Breast epithelium (tissue), 4 donors: ENCODE results near the gene LUC7L3. TPM values are rescaled to one million over a fixed set of nuclear protein-coding genes. Genes with fewer than 3 reads are reported as not detected.

Experiments used
- DNase-seq, 2 donors: peaks; one replicate each; pipeline ENCODE4 v3.0.0-alpha.2; 2019; ENCODE audit warnings: low spot score in 2 of 2
- H3K27ac ChIP-seq, 2 donors: fragments of 200-600 bp; sonication (generic) in 1 of 2; one replicate each; pipeline ENCODE4 v1.5.1; 2016 to 2019; ENCODE audit warnings: mild to moderate bottlenecking in 1 of 2
- H3K27me3 ChIP-seq, 2 donors: fragments of 200-600 bp; sonication (generic) in 1 of 2; one replicate each; pipeline versions ENCODE4 v1.5.1 to v1.6.0; 2017 to 2019; ENCODE audit warnings: control low read depth in 1 of 2, mild to moderate bottlenecking in 1 of 2
- H3K36me3 ChIP-seq: fragments of 200-600 bp; one replicate; pipeline ENCODE4 v1.5.1; 2019
- H3K4me1 ChIP-seq, 2 donors: fragments of 200-600 bp; sonication (generic); one replicate each; pipeline ENCODE4 v1.5.1; 2016 to 2019; ENCODE audit warnings: control low read depth in 1 of 2
- H3K4me3 ChIP-seq, 3 donors: fragments of 200-600 bp; sonication (generic); 1 replicate in 2 of 3; 2 replicates in 1 of 3; pipeline ENCODE4 v1.5.1; 2016 to 2019; ENCODE audit warnings: mild to moderate bottlenecking in 3 of 3, moderate library complexity in 2 of 3
- H3K9me3 ChIP-seq, 2 donors: fragments of 200-600 bp; sonication (generic) in 1 of 2; one replicate each; pipeline ENCODE4 v1.5.1; 2016 to 2019; ENCODE audit warnings: control low read depth in 1 of 2
- CTCF ChIP-seq, 3 donors: fragments of 450-650 bp; IDR thresholded peaks; one replicate each; pipeline ENCODE4 v1.5.1; 2016 to 2017; ENCODE audit warnings: antibody characterized with exemption in 3 of 3, mild to moderate bottlenecking in 3 of 3, moderate library complexity in 3 of 3
- POLR2A ChIP-seq: fragments of 450-650 bp; IDR thresholded peaks from one replicate; pipeline ENCODE4 v1.6.1; 2016; ENCODE audit warnings: antibody characterized with exemption, mild to moderate bottlenecking, moderate library complexity
- POLR2AphosphoS5 ChIP-seq, 3 donors: sonication (generic); formaldehyde crosslinking; IDR thresholded peaks; one replicate each; pipeline ENCODE4 v1.6.1; 2017; ENCODE audit warnings: antibody characterized with exemption in 3 of 3
- intact Hi-C: fragments of 100-400 bp; cut with DNase I; formaldehyde crosslinking; loops from one replicate; pipeline ENCODE4 v1.15.1; 2023; ENCODE audit warnings: low total_unique reads
- total RNA-seq, 3 donors: library from RNA; depleted of rRNA; stranded (reverse); fragments of >200 nt; gene quantifications; one replicate each; pipeline ENCODE4 v1.1.0, GENCODE V29; 2016

The LUC7L3 gene
- total RNA-seq, 3 donors from 2014 or later = 70.7 to 161 (median 104) TPM

GRCh38 chr17:50728881-50729765 lies 9.7 kb downstream of the LUC7L3 start:
- peaks cover 0 to 11% of the 10 kb centered on the region in 2 donors for H3K4me1 ChIP-seq
- no peak for DNase-seq
- intact Hi-C loops = no loop called here
- H3K9me3 ChIP-seq = no peaks in the 10 kb centered on the region
- TF ChIP-seq CTCF (IDR thresholded peaks at IDR 0.05) (no peak), POLR2A (no peak), POLR2AphosphoS5 (IDR thresholded peaks at IDR 0.05) (no peak)
- H3K4me3 ChIP-seq = peak overlapping the region in 1 of 3 donors; percentile 5
- H3K27me3 ChIP-seq = no peaks in the 10 kb centered on the region
- H3K36me3 ChIP-seq = no peaks in the 10 kb centered on the region
- H3K27ac ChIP-seq = no peak overlapping the region

GRCh38 chr17:50731575-50732460 lies 12.4 kb downstream of the LUC7L3 start:
- DNase-seq = no peak
- no peak overlapping the region for H3K4me3 ChIP-seq
- intact Hi-C loops = no loop called here
- no peaks in the 10 kb centered on the region for H3K27me3 ChIP-seq
- TF ChIP-seq CTCF (IDR thresholded peaks at IDR 0.05) (no peak), POLR2AphosphoS5 (IDR thresholded peaks at IDR 0.05) (no peak), POLR2A (no peak)
- H3K9me3 ChIP-seq = no peaks in the 10 kb centered on the region
- no peak overlapping the region for H3K27ac ChIP-seq
- no peaks in the 10 kb centered on the region for H3K36me3 ChIP-seq
- peaks cover 0 to 10% of the 10 kb centered on the region in 2 donors for H3K4me1 ChIP-seq

- DNase-seq = no peak
- intact Hi-C loops = no loop called here
- no peaks in the 10 kb centered on the region for H3K9me3 ChIP-seq
- peaks cover 0 to 10% of the 10 kb centered on the region in 2 donors for H3K4me1 ChIP-seq
- no peak overlapping the region for H3K4me3 ChIP-seq
- no peak overlapping the region for H3K27ac ChIP-seq
- no peaks in the 10 kb centered on the region for H3K36me3 ChIP-seq
- no peak for TF ChIP-seq CTCF (IDR thresholded peaks at IDR 0.05)
- TF ChIP-seq POLR2AphosphoS5 (IDR thresholded peaks at IDR 0.05) = no peak
- no peaks in the 10 kb centered on the region for H3K27me3 ChIP-seq
Measured at GRCh38 chr17:50735287-50735686, 15.9 kb downstream of the LUC7L3 start.

GRCh38 chr17:50737118-50737698 lies 17.8 kb downstream of the LUC7L3 start:
- Histone ChIP-seq H3K36me3 (no peaks in the 10 kb centered on the region), H3K4me1 (peaks cover 0 to under 1% of the 10 kb centered on the region in 2 donors), H3K4me3 (no peak overlapping the region), H3K9me3 (no peaks in the 10 kb centered on the region), H3K27ac (no peak overlapping the region), H3K27me3 (no peaks in the 10 kb centered on the region)
- DNase-seq = no peak
- TF ChIP-seq CTCF (IDR thresholded peaks at IDR 0.05) (no peak), POLR2AphosphoS5 (IDR thresholded peaks at IDR 0.05) (no peak), POLR2A (no peak)
- intact Hi-C loops = no loop called here
